HCT116 (cell line): ENCODE data around the gene SLC6A14. TPM values are rescaled to one million over a fixed set of nuclear protein-coding genes. Genes with fewer than 3 reads are reported as not detected.

ENCODE experiments used
- total RNA-seq: library from RNA; stranded (reverse); gene quantifications from one replicate; pipeline ENCODE4 v1.2.1, GENCODE V29; 2021; ENCODE audit not compliant: unreplicated experiment

The SLC6A14 gene
- total RNA-seq, 1 experiment from 2014 or later, result 0.05 TPM

Other genes with a start within 250 kb of the SLC6A14 start
- not detected for gene CT83, start 26.4 kb downstream of the SLC6A14 start, total RNA-seq